Measurements from ENCODE around the gene OSMR. TPM values are rescaled to one million over a fixed set of nuclear protein-coding genes. Genes with fewer than 3 reads are reported as not detected.

OSMR gene
- total RNA-seq, 4 donors from 2014 or later, result 6.3 to 16.5 (median 11.7) TPM

DNA sequence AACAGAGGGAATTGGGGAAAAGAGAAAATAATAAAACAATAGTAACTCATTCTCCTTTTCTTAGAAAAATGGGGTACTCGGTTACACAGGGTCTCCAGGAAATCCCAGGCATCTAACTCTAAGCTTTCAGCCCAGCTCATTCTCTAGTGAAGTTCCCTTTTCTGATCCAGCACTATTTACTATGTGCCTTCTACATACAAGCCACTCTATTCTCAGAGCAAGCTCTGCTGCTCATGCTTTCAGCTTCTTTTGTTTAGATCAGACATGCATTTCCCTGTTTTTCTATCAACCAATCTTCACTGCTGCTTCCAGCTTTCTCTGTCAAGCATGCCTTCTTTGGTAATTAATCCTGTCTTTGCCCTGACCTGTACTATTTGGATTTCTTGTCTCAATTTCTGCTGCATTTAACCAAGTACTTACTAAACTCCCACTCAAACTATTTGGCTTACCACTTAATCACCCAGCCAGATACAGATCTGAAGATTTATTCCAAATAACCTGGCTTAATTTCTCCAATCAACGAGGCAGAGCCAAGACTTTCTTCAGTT, 25.3 kb downstream of the OSMR start:
- in situ Hi-C loops (cut with MboI; ENCODE audit: low pct_ligation_motif_present in 1 of 4, low pct_unique_long_range_greater_than_20kb in 1 of 4, low sequenced_read_pairs in 3 of 4) (no loop called here), intact Hi-C loops (cut with DNase I; ENCODE audit: low total_unique reads) (no loop called here)

DNA sequence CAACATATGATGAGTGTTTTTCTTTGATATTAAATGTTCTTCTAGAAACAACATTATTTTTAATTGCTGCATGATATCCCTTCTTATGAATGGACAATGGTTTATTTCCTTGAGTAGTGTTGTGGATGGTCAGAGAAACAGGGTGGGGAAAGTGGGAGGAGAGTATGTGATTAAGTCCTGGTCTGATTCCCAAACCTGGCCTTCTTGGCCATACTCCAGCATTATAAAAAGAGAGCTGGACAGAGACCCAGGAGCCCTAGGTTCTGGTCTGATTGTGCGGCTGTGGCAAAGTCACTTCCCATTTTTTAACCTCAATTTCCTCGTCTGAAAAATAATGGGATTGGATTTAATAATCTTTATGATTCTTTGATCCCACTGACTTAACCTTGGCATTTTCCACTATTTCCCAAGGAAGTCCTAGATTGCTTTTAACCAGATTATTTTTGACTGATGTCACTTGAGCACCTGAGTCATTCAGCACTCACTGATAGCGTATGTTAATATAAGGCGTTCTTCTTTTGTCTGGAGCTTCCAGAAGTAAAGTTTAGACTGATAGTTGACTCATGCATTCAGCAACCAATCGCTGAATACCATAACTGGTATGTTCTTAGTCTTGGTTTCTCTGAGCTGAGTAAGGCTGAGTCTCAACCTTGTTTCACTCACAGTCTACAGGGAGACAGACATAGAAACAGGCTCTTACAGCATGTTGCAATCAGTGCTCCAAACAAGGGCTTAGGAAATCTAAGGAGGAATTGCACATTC, 26.2 kb downstream of the OSMR start:
- Histone ChIP-seq H3K4me1 (peaks cover 0 to 9% (median 3%) of the 10 kb centered on the region in 4 donors), H3K36me3 (peaks cover 0 to 3% (median 0%) of the 10 kb centered on the region in 4 donors), H3K27ac (peak overlapping the region; percentile 23 to 50 (median 38)), H3K27me3 (no peaks in the 10 kb centered on the region), H3K9me3 (no peaks in the 10 kb centered on the region), H3K4me3 (no peak overlapping the region)
- TF ChIP-seq, protein P1, sequence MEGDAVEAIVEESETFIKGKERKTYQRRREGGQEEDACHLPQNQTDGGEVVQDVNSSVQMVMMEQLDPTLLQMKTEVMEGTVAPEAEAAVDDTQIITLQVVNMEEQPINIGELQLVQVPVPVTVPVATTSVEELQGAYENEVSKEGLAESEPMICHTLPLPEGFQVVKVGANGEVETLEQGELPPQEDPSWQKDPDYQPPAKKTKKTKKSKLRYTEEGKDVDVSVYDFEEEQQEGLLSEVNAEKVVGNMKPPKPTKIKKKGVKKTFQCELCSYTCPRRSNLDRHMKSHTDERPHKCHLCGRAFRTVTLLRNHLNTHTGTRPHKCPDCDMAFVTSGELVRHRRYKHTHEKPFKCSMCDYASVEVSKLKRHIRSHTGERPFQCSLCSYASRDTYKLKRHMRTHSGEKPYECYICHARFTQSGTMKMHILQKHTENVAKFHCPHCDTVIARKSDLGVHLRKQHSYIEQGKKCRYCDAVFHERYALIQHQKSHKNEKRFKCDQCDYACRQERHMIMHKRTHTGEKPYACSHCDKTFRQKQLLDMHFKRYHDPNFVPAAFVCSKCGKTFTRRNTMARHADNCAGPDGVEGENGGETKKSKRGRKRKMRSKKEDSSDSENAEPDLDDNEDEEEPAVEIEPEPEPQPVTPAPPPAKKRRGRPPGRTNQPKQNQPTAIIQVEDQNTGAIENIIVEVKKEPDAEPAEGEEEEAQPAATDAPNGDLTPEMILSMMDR (IDR thresholded peaks at IDR 0.05), result no peak
- peak in 2 of 3 donors; percentile 13 to 56 for TF ChIP-seq POLR2AphosphoS5 (IDR thresholded peaks at IDR 0.05)
- no peak for DNase-seq
- 39 to 58% methylated on average over 3 to 5 of the region's 5 CpGs for WGBS, 2 donors (ENCODE audit: low coverage in 1 of 2)
- intact Hi-C loops (cut with DNase I; ENCODE audit: low total_unique reads) (no loop called here), in situ Hi-C loops (cut with MboI; ENCODE audit: low pct_ligation_motif_present in 1 of 4, low pct_unique_long_range_greater_than_20kb in 1 of 4, low sequenced_read_pairs in 3 of 4) (no loop called here)

More for the DNA sequence above, 25.3 kb downstream of the OSMR start:
- 9 to 18% methylated on average over 2 of the region's 2 CpGs for WGBS, 2 donors (ENCODE audit: low coverage in 1 of 2)
- H3K27me3 ChIP-seq, result no peaks in the 10 kb centered on the region
- DNase-seq, result no peak
- peaks cover 0 to 9% (median 3%) of the 10 kb centered on the region in 4 donors for H3K4me1 ChIP-seq
- H3K27ac ChIP-seq, result peak overlapping the region in 3 of 4 donors; percentile 41 to 50 (median 41)
- TF ChIP-seq EP300 (IDR thresholded peaks at IDR 0.05; ENCODE audit: low read depth), result no peak
- TF ChIP-seq, protein P1 (IDR thresholded peaks at IDR 0.05), result no peak
- TF ChIP-seq POLR2AphosphoS5 (IDR thresholded peaks at IDR 0.05), result no peak
- TF ChIP-seq POLR2A (IDR thresholded peaks at IDR 0.05), result no peak
- H3K36me3 ChIP-seq, result no peaks in the 10 kb centered on the region
- H3K9me3 ChIP-seq, result no peaks in the 10 kb centered on the region
- no peak overlapping the region for H3K4me3 ChIP-seq

DNA sequence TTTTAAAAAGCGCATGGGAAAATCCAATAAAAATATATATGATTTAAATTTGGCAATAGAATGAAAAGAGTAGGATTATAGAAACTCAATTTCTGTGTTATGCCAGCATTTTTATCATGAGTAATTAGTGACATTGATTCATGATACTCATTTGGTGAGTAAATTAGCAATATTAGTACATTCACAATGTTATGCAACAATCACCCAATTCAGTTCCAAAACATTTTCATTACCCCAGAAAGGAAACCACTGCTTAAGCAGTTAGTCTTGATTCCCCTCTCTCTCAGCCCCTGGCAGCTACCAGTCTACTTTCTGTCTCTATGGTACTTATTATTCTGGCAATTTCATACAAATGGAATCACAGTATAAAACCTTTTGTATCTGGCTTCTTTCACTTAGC, 27.0 kb downstream of the OSMR start:
- no peaks in the 10 kb centered on the region for H3K9me3 ChIP-seq
- peak overlapping the region in 1 of 4 donors; percentile 21 for H3K27ac ChIP-seq
- no peak for DNase-seq
- in situ Hi-C loops (cut with MboI; ENCODE audit: low pct_ligation_motif_present in 1 of 4, low pct_unique_long_range_greater_than_20kb in 1 of 4, low sequenced_read_pairs in 3 of 4), result no loop called here
- no peaks in the 10 kb centered on the region for H3K27me3 ChIP-seq
- no peak for TF ChIP-seq POLR2A (IDR thresholded peaks at IDR 0.05)
- no peak for TF ChIP-seq POLR2AphosphoS5 (IDR thresholded peaks at IDR 0.05)
- TF ChIP-seq EP300 (IDR thresholded peaks at IDR 0.05; ENCODE audit: low read depth), result no peak
- TF ChIP-seq, protein P1 (IDR thresholded peaks at IDR 0.05), result no peak
- H3K4me1 ChIP-seq, result peaks cover 0 to 9% (median 3%) of the 10 kb centered on the region in 4 donors
- WGBS, 2 donors (ENCODE audit: low coverage in 1 of 2), result 83 to 85% methylated on average over 1 of the region's 1 CpG
- peaks cover 0 to 3% (median 0%) of the 10 kb centered on the region in 4 donors for H3K36me3 ChIP-seq
- intact Hi-C loops (cut with DNase I; ENCODE audit: low total_unique reads), result no loop called here
- no peak overlapping the region for H3K4me3 ChIP-seq

DNA sequence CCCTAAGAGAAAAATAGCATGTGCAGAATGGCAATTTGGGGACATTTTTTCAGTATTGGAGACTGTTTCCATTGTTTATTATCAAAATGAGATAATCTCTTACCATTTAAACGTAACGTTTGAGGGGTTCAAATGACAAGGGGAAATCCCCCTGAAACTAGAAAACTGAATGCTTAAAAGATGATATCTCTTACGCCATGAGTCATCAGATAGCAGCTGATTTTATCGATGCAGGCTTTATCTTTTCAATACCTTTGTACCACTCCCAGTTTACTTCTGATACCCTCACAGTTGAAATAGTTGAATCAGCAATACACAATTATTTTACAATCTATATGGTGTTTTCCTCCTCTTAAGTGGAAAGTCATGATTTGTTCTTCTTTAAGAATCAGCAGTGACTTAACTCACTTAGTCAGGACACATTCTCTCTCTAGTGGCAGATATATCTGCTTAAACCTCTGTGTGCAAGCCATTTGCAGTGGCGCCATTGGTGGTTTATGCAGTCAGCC, 29.2 kb downstream of the OSMR start:
- H3K4me1 ChIP-seq, result peaks cover 0 to 9% (median 3%) of the 10 kb centered on the region in 4 donors
- H3K27me3 ChIP-seq, result no peaks in the 10 kb centered on the region
- no peaks in the 10 kb centered on the region for H3K9me3 ChIP-seq
- no peak overlapping the region for H3K4me3 ChIP-seq
- in situ Hi-C loops (cut with MboI; ENCODE audit: low pct_ligation_motif_present in 1 of 4, low pct_unique_long_range_greater_than_20kb in 1 of 4, low sequenced_read_pairs in 3 of 4) (no loop called here), intact Hi-C loops (cut with DNase I; ENCODE audit: low total_unique reads) (no loop called here)
- H3K36me3 ChIP-seq, result peaks cover 0 to 3% (median 0%) of the 10 kb centered on the region in 4 donors
- DNase-seq, result no peak
- TF ChIP-seq, protein P1 (IDR thresholded peaks at IDR 0.05), result no peak
- TF ChIP-seq POLR2A (IDR thresholded peaks at IDR 0.05) (no peak), POLR2AphosphoS5 (IDR thresholded peaks at IDR 0.05) (no peak), EP300 (IDR thresholded peaks at IDR 0.05; ENCODE audit: low read depth) (no peak)
- no peak overlapping the region for H3K27ac ChIP-seq
- 71 to 79% methylated on average over 5 of the region's 5 CpGs for WGBS, 2 donors (ENCODE audit: low coverage in 1 of 2)

Measured in transverse colon (tissue), 4 donors.